ENCODE measurements around the gene NUDT9.
"Not testable (repeated sequence)": the region's sequence is repeated elsewhere in the genome, so short reads cannot be mapped to it uniquely, and the experiment has no call there.

NUDT9 gene

DNA sequence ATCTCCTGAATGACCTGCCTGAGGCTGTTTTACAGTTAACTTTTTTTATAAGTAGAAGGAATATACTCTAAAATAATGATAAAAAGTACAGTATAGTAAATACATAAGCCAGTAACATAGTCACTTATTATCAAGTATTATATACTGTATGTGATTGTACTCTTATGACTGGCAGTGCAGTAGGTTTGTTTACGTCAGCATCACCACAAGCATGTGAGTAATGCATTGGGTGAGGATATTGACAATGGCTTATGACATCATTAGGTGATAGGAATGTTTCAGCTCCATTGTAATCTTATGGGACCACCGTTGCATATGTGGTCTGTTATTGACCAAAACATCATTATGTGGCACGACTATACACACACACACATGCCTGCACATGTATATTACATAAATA, 20.5 kb downstream of the NUDT9 start:
- Histone ChIP-seq H4K20me1 (ENCODE audit: insufficient read depth) (no peaks in the 10 kb centered on the region), H3K27me3 (ENCODE audit: insufficient read depth, low read depth) (no peaks in the 10 kb centered on the region), H3K27ac (no peak overlapping the region), H3K79me2 (ENCODE audit: insufficient read depth, low read depth) (no peaks in the 10 kb centered on the region), H3K4me2 (no peak overlapping the region), H3K9ac (no peak overlapping the region), H3K4me1 (ENCODE audit: low read depth, poor library complexity, severe bottlenecking) (no peaks in the 10 kb centered on the region), H2AFZ (ENCODE audit: low read depth) (no peak overlapping the region), H3K4me3 (IDR thresholded peaks at IDR 0.05; ENCODE audit: insufficient read depth, low read depth, low read length) (no peak overlapping the region), H3K36me3 (ENCODE audit: insufficient read depth) (no peaks in the 10 kb centered on the region; the same call in 1 of the 2 replicates)
- TF ChIP-seq, protein P1, sequence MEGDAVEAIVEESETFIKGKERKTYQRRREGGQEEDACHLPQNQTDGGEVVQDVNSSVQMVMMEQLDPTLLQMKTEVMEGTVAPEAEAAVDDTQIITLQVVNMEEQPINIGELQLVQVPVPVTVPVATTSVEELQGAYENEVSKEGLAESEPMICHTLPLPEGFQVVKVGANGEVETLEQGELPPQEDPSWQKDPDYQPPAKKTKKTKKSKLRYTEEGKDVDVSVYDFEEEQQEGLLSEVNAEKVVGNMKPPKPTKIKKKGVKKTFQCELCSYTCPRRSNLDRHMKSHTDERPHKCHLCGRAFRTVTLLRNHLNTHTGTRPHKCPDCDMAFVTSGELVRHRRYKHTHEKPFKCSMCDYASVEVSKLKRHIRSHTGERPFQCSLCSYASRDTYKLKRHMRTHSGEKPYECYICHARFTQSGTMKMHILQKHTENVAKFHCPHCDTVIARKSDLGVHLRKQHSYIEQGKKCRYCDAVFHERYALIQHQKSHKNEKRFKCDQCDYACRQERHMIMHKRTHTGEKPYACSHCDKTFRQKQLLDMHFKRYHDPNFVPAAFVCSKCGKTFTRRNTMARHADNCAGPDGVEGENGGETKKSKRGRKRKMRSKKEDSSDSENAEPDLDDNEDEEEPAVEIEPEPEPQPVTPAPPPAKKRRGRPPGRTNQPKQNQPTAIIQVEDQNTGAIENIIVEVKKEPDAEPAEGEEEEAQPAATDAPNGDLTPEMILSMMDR (conservative IDR thresholded peaks at IDR 0.05; ENCODE audit: low read depth, low read length) = no peak

DNA sequence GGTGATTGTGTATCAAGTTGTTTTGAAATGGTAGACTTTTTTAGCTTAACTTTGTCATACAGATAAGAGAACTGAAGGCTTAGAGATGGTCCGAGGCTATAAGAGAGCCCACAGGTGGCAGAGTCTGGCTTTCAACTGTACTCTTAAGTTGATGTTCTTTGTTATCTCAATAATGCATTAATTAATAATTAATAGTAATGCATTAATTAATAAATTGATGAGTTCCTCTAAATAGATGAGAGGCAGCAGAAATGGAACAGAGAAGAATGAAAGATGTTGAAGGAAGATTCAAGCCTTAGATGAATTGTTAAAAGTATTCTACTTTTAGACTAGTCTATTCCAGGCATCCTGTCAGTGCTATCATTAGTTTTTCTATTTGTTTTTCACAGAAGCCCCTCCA, 22.4 kb downstream of the NUDT9 start:
- Histone ChIP-seq H4K20me1 (ENCODE audit: insufficient read depth) (no peaks in the 10 kb centered on the region), H3K4me1 (ENCODE audit: low read depth, poor library complexity, severe bottlenecking) (no peaks in the 10 kb centered on the region), H3K4me2 (no peak overlapping the region), H3K79me2 (ENCODE audit: insufficient read depth, low read depth) (no peaks in the 10 kb centered on the region), H3K4me3 (IDR thresholded peaks at IDR 0.05; ENCODE audit: insufficient read depth, low read depth, low read length) (no peak overlapping the region), H3K36me3 (ENCODE audit: insufficient read depth) (no peaks in the 10 kb centered on the region; the same call in 1 of the 2 replicates), H3K27ac (no peak overlapping the region), H3K9ac (no peak overlapping the region), H2AFZ (ENCODE audit: low read depth) (no peak overlapping the region), H3K27me3 (ENCODE audit: insufficient read depth, low read depth) (no peaks in the 10 kb centered on the region)
- TF ChIP-seq, protein P1 (conservative IDR thresholded peaks at IDR 0.05; ENCODE audit: low read depth, low read length) = no peak

DNA sequence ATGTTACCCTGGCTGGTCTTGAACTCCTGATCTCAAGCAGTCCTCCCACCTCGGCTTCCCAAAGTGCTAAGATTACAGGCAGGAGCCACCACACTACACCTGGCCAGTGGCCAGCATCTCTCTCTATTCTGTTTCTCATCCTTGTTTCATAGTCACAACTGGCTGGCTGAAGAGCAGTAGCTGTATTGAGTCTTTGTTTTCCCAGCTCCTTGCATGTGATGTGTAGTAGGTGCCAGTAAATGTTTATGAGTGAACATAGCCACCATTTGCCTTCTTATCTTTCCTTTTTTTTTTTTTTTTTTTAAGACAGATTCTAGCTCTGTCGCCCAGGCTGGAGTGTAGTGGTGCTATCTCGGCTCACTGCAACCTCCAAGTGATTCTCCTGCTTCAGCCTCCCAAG, 23.6 kb downstream of the NUDT9 start:
- H3K4me2 ChIP-seq = no peak overlapping the region

DNA sequence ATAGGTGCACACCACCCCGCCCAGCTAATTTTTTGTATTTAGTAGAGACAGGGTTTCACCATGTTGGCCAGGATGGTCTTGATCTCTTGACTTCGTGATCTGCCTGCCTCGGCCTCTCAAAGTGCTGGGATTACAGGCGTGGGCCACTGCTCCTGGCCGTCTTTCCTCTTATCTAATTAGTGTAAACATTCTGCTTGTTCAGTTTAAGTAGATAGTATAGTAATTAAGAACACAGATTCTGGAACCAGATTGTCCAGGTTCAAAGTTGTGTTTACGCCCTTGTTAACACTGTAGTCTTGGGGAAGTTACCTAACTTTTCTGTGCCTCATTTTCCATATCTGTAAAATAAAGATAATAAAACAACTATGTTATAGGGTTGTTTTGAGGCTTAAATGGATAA, 24.0 kb downstream of the NUDT9 start:
- not testable (repeated sequence) for H4K20me1 ChIP-seq (ENCODE audit: insufficient read depth); H3K27ac ChIP-seq; H3K4me1 ChIP-seq (ENCODE audit: low read depth, poor library complexity, severe bottlenecking); H2AFZ ChIP-seq (ENCODE audit: low read depth); H3K36me3 ChIP-seq (ENCODE audit: insufficient read depth); H3K4me2 ChIP-seq; H3K79me2 ChIP-seq (ENCODE audit: insufficient read depth, low read depth); H3K27me3 ChIP-seq (ENCODE audit: insufficient read depth, low read depth); H3K4me3 ChIP-seq (IDR thresholded peaks at IDR 0.05; ENCODE audit: insufficient read depth, low read depth, low read length); H3K9ac ChIP-seq

More for the DNA sequence above, 23.6 kb downstream of the NUDT9 start:
- H3K9ac ChIP-seq = no peak overlapping the region
- H3K4me3 ChIP-seq (IDR thresholded peaks at IDR 0.05; ENCODE audit: insufficient read depth, low read depth, low read length) = no peak overlapping the region
- TF ChIP-seq, protein P1 (conservative IDR thresholded peaks at IDR 0.05; ENCODE audit: low read depth, low read length) = no peak
- H3K27ac ChIP-seq = no peak overlapping the region
- H2AFZ ChIP-seq (ENCODE audit: low read depth) = no peak overlapping the region
- no peaks in the 10 kb centered on the region for H3K4me1 ChIP-seq (ENCODE audit: low read depth, poor library complexity, severe bottlenecking)
- no peaks in the 10 kb centered on the region for H4K20me1 ChIP-seq (ENCODE audit: insufficient read depth)
- no peaks in the 10 kb centered on the region for H3K79me2 ChIP-seq (ENCODE audit: insufficient read depth, low read depth)
- H3K27me3 ChIP-seq (ENCODE audit: insufficient read depth, low read depth) = no peaks in the 10 kb centered on the region
- no peaks in the 10 kb centered on the region; the same call in 1 of the 2 replicates for H3K36me3 ChIP-seq (ENCODE audit: insufficient read depth)

DNA sequence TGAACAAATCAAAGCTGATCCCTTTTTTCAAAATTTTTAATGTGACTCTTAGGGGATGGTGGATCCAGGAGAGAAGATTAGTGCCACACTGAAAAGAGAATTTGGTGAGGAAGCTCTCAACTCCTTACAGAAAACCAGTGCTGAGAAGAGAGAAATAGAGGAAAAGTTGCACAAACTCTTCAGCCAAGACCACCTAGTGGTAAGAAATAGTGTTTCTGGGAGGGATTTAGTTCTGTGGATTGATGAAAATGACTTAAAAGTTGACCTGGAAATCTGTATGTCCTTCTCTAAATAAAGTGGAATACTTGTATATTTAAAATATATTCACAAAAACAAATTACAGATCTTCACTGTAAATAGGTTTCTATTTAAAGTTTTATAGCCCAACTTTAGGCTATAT, 29.2 kb downstream of the NUDT9 start:
- no peak overlapping the region for H3K9ac ChIP-seq
- TF ChIP-seq, protein P1 (conservative IDR thresholded peaks at IDR 0.05; ENCODE audit: low read depth, low read length) = no peak
- no peaks in the 10 kb centered on the region for H3K79me2 ChIP-seq (ENCODE audit: insufficient read depth, low read depth)
- no peak overlapping the region for H3K27ac ChIP-seq
- no peaks in the 10 kb centered on the region for H3K36me3 ChIP-seq (ENCODE audit: insufficient read depth)
- no peak overlapping the region for H2AFZ ChIP-seq (ENCODE audit: low read depth)
- no peaks in the 10 kb centered on the region for H3K27me3 ChIP-seq (ENCODE audit: insufficient read depth, low read depth)
- no peak overlapping the region for H3K4me2 ChIP-seq
- H3K4me1 ChIP-seq (ENCODE audit: low read depth, poor library complexity, severe bottlenecking) = no peaks in the 10 kb centered on the region
- no peak overlapping the region for H3K4me3 ChIP-seq (IDR thresholded peaks at IDR 0.05; ENCODE audit: insufficient read depth, low read depth, low read length)
- H4K20me1 ChIP-seq (ENCODE audit: insufficient read depth) = no peaks in the 10 kb centered on the region

All from KMS-11 (cell line).